H9 (cell line): ENCODE results near the gene FAM76B. TPM values are rescaled to one million over a fixed set of nuclear protein-coding genes. Genes with fewer than 3 reads are reported as not detected.

Experiments used
- DNase-seq: peaks from one replicate; pipeline ENCODE4 v3.0.0-alpha.2; 2017
- H2AFZ ChIP-seq: one replicate; pipeline ENCODE4 v1.6.1; 2013; ENCODE audit warnings: mild to moderate bottlenecking, low read length, control low read depth, moderate library complexity
- H2AK5ac ChIP-seq: 2 replicates; pipeline ENCODE4 v1.6.1; 2013; ENCODE audit warnings: low read length, control low read depth, mixed read lengths; ENCODE audit not compliant: insufficient read length
- H2BK120ac ChIP-seq: one replicate; pipeline ENCODE4 v1.6.1; 2013; ENCODE audit warnings: low read depth, mild to moderate bottlenecking, low read length, control low read depth, inconsistent platforms; ENCODE audit not compliant: poor library complexity, severe bottlenecking
- H2BK12ac ChIP-seq: 2 replicates; pipeline ENCODE4 v1.6.1; 2013; ENCODE audit warnings: low read length, control low read depth, mixed read lengths, low read depth; ENCODE audit not compliant: insufficient read length
- H2BK15ac ChIP-seq: 2 replicates; pipeline ENCODE4 v1.6.1; 2013; ENCODE audit warnings: low read depth, low read length, control low read depth
- H2BK20ac ChIP-seq: one replicate; pipeline ENCODE4 v1.6.1; 2013; ENCODE audit warnings: low read depth, mild to moderate bottlenecking, low read length, control low read depth, inconsistent platforms; ENCODE audit not compliant: poor library complexity, severe bottlenecking
- H2BK5ac ChIP-seq: 2 replicates; pipeline ENCODE4 v1.6.1; 2013; ENCODE audit warnings: low read length, control low read depth, mixed read lengths; ENCODE audit not compliant: insufficient read length
- H3K14ac ChIP-seq: 2 replicates; pipeline ENCODE4 v1.6.1; 2013; ENCODE audit warnings: low read length, control low read depth; ENCODE audit not compliant: insufficient read depth
- H3K18ac ChIP-seq: 2 replicates; pipeline ENCODE4 v1.6.1; 2013; ENCODE audit warnings: low read depth, mild to moderate bottlenecking, mixed read lengths, low read length, control low read depth; ENCODE audit not compliant: insufficient read length
- H3K23ac ChIP-seq: 2 replicates; pipeline ENCODE4 v1.6.1; 2013; ENCODE audit warnings: low read length, control low read depth, mixed read lengths, low read depth; ENCODE audit not compliant: insufficient read length
- H3K23me2 ChIP-seq: 2 replicates; pipeline ENCODE4 v1.6.1; 2013; ENCODE audit warnings: low read depth, mild to moderate bottlenecking, mixed read lengths, low read length, control low read depth; ENCODE audit not compliant: insufficient read length, poor library complexity, severe bottlenecking
- H3K27ac ChIP-seq: 2 replicates; pipeline ENCODE4 v1.5.1; 2013; ENCODE audit warnings: low read length, control low read depth, mixed read lengths, low read depth; ENCODE audit not compliant: insufficient read length
- H3K27me3 ChIP-seq: 2 replicates; pipeline ENCODE4 v1.6.1; 2013; ENCODE audit warnings: low read length, control low read depth, inconsistent platforms; ENCODE audit not compliant: insufficient read depth
- H3K4ac ChIP-seq: 2 replicates; pipeline ENCODE4 v1.6.1; 2013; ENCODE audit warnings: low read depth, mild to moderate bottlenecking, control low read depth, inconsistent platforms, low read length, moderate library complexity
- H3K4me1 ChIP-seq: 2 replicates; pipeline ENCODE4 v1.6.1; 2013; ENCODE audit warnings: low read length, control low read depth, inconsistent platforms; ENCODE audit not compliant: insufficient read depth
- H3K4me2 ChIP-seq: 2 replicates; pipeline ENCODE4 v1.6.1; 2013; ENCODE audit warnings: low read length, control low read depth, mixed read lengths; ENCODE audit not compliant: insufficient read length, insufficient read depth
- H3K56ac ChIP-seq: 2 replicates; pipeline ENCODE4 v1.6.1; 2013; ENCODE audit warnings: low read depth, mild to moderate bottlenecking, mixed read lengths, low read length, control low read depth; ENCODE audit not compliant: insufficient read length
- H3K79me1 ChIP-seq: 2 replicates; pipeline ENCODE4 v1.6.1; 2013; ENCODE audit warnings: low read depth, mild to moderate bottlenecking, moderate library complexity, low read length, control low read depth, inconsistent platforms; ENCODE audit not compliant: insufficient read depth, poor library complexity, severe bottlenecking
- H3K79me2 ChIP-seq: 2 replicates; pipeline ENCODE4 v1.6.1; 2013; ENCODE audit warnings: low read length, control low read depth, inconsistent platforms; ENCODE audit not compliant: insufficient read depth
- H3K9ac ChIP-seq: 2 replicates; pipeline ENCODE4 v1.6.1; 2013; ENCODE audit warnings: low read length, control low read depth, mixed read lengths; ENCODE audit not compliant: insufficient read length; ENCODE audit errors: extremely low read depth
- H3K9me3 ChIP-seq: one replicate; pipeline ENCODE4 v1.6.1; 2013; ENCODE audit warnings: low read depth, low read length, inconsistent platforms; ENCODE audit not compliant: control insufficient read depth
- H3T11ph ChIP-seq: one replicate; pipeline ENCODE4 v1.6.1; 2013; ENCODE audit warnings: mild to moderate bottlenecking, low read length, control low read depth, inconsistent platforms
- H4K20me1 ChIP-seq: one replicate; pipeline ENCODE4 v1.6.1; 2013; ENCODE audit not compliant: control insufficient read depth, insufficient read length, insufficient read depth
- H4K5ac ChIP-seq: 2 replicates; pipeline ENCODE4 v1.6.1; 2013; ENCODE audit warnings: low read depth, mild to moderate bottlenecking, mixed read lengths, low read length, control low read depth; ENCODE audit not compliant: insufficient read length
- H4K8ac ChIP-seq: replicated peaks from 2 replicates; pipeline ENCODE4 v1.6.1; 2013; ENCODE audit warnings: low read length, control low read depth, mixed read lengths, low read depth; ENCODE audit not compliant: insufficient read length
- H4K91ac ChIP-seq: 2 replicates; pipeline ENCODE4 v1.6.1; 2013; ENCODE audit warnings: low read depth, mild to moderate bottlenecking, moderate library complexity, mixed read lengths, low read length, control low read depth; ENCODE audit not compliant: insufficient read length
- H3K27ac Mint-ChIP-seq, 3 experiments: 2 replicates in 2 of 3; 3 replicates in 1 of 3; pipeline ENCODE4 v1.8.0; 2020 to 2021; ENCODE audit warnings: mixed read lengths in 3 of 3, mild to moderate bottlenecking in 1 of 3, moderate library complexity in 1 of 3
- H3K27me3 Mint-ChIP-seq: 2 replicates; pipeline ENCODE4 v1.8.0; 2021; ENCODE audit warnings: low read depth, mild to moderate bottlenecking, moderate library complexity, mixed read lengths
- H3K36me3 Mint-ChIP-seq, 3 experiments: 2 replicates in 2 of 3; 3 replicates in 1 of 3; pipeline ENCODE4 v1.8.0; 2020 to 2021; ENCODE audit warnings: low read depth in 3 of 3, mixed read lengths in 3 of 3; ENCODE audit not compliant: insufficient read depth in 1 of 3
- H3K4me1 Mint-ChIP-seq, 2 experiments: 2 replicates each; pipeline ENCODE4 v1.8.0; 2020; ENCODE audit warnings: mixed read lengths in 2 of 2
- H3K4me3 Mint-ChIP-seq, 2 experiments: 2 replicates in 1 of 2; 3 replicates in 1 of 2; pipeline ENCODE4 v1.8.0; 2020 to 2021; ENCODE audit warnings: mild to moderate bottlenecking in 2 of 2, mixed read lengths in 2 of 2, moderate library complexity in 1 of 2
- H3K9me3 Mint-ChIP-seq, 2 experiments: 2 replicates in 1 of 2; 3 replicates in 1 of 2; pipeline ENCODE4 v1.8.0; 2020; ENCODE audit warnings: mild to moderate bottlenecking in 2 of 2, mixed read lengths in 2 of 2, moderate library complexity in 1 of 2
- WGBS: extraction: QIAGEN DNeasy Blood & Tissue Kit; methylation state at CpG from one replicate; pipeline ENCODE4 v1.1.7; 2013; ENCODE audit warnings: missing lambda C conversion rate, low lambda C conversion rate, mixed read lengths; ENCODE audit not compliant: insufficient read length; ENCODE audit errors: extremely low coverage; 5-methylcytosine and 5-hydroxymethylcytosine counted together
- total RNA-seq: library from RNA; stranded (reverse); gene quantifications from 2 replicates; pipeline ENCODE4 v1.2.1, GENCODE V29; 2021
- TF ChIP-seq, protein P1 (sequence below): fragments of 200-600 bp; sonication (generic); conservative IDR thresholded peaks from 3 replicates; pipeline ENCODE4 v1.8.0; 2021; ENCODE audit warnings: antibody characterized with exemption, mild to moderate bottlenecking

Gene FAM76B
- total RNA-seq, 1 experiment from 2014 or later: 31.5 TPM

DNA sequence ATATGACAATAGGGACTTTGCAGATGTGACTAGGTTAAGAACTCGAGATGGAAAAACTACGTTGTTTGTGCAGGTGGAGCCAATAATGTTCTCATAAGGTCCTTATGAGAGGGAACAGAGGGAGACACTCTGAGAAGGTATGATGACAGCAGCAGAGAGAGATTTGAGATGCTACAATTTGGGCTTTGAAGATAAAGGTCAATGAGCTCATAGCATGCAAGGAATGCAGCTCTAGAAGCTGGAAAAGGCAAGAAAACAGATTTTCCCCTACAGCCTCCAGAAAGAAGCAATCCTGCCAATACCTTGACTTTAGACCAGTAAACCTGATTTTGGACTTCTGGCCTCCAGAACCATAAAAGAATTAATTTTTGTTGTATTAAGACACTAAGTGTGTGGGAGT lies 21.1 kb downstream of the FAM76B start:
- no peak overlapping the region for H2BK5ac ChIP-seq

More for the DNA sequence above, 21.1 kb downstream of the FAM76B start:
- H2BK120ac ChIP-seq: no peak overlapping the region
- H2AK5ac ChIP-seq: no peak overlapping the region
- H2BK20ac ChIP-seq: no peak overlapping the region
- H3K27me3 ChIP-seq: no peaks in the 10 kb centered on the region
- Mint-ChIP-seq H3K4me1 (no peaks in the 10 kb centered on the region), H3K27ac (no peak overlapping the region; a peak in 1 of 7 replicates), H3K27me3 (no peaks in the 10 kb centered on the region), H3K9me3 (no peaks in the 10 kb centered on the region), H3K4me3 (no peak overlapping the region), H3K36me3 (peaks cover 1 to 24% (median 14%) of the 10 kb centered on the region in 3 experiments; a peak in 5 of 7 replicates)
- no peaks in the 10 kb centered on the region for H4K20me1 ChIP-seq
- no peak overlapping the region for H2BK15ac ChIP-seq
- no peak overlapping the region for H3K23ac ChIP-seq
- H3K9me3 ChIP-seq: no peaks in the 10 kb centered on the region
- no peak overlapping the region for H3K4me2 ChIP-seq
- H3K56ac ChIP-seq: no peak overlapping the region
- H3K23me2 ChIP-seq: no peaks in the 10 kb centered on the region
- H3K14ac ChIP-seq: no peak overlapping the region
- H3K79me2 ChIP-seq: no peaks in the 10 kb centered on the region
- H3K4me1 ChIP-seq: no peaks in the 10 kb centered on the region
- H4K91ac ChIP-seq: no peak overlapping the region
- H3K9ac ChIP-seq: no peak overlapping the region
- no peak overlapping the region for H3K18ac ChIP-seq
- H4K5ac ChIP-seq: no peak overlapping the region
- H3K79me1 ChIP-seq: no peaks in the 10 kb centered on the region
- WGBS: no CpG with 5 or more reads among the region's 2 CpGs
- TF ChIP-seq, protein P1, sequence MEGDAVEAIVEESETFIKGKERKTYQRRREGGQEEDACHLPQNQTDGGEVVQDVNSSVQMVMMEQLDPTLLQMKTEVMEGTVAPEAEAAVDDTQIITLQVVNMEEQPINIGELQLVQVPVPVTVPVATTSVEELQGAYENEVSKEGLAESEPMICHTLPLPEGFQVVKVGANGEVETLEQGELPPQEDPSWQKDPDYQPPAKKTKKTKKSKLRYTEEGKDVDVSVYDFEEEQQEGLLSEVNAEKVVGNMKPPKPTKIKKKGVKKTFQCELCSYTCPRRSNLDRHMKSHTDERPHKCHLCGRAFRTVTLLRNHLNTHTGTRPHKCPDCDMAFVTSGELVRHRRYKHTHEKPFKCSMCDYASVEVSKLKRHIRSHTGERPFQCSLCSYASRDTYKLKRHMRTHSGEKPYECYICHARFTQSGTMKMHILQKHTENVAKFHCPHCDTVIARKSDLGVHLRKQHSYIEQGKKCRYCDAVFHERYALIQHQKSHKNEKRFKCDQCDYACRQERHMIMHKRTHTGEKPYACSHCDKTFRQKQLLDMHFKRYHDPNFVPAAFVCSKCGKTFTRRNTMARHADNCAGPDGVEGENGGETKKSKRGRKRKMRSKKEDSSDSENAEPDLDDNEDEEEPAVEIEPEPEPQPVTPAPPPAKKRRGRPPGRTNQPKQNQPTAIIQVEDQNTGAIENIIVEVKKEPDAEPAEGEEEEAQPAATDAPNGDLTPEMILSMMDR: no peak
- no peak overlapping the region for H3K4ac ChIP-seq
- H4K8ac ChIP-seq: no peak overlapping the region
- H2BK12ac ChIP-seq: no peak overlapping the region
- no peak overlapping the region for H2AFZ ChIP-seq
- DNase-seq: no peak
- no peak overlapping the region for H3T11ph ChIP-seq
- H3K27ac ChIP-seq: no peak overlapping the region
